Spleen (tissue), 7 donors: ENCODE data around the gene AMZ2.
"Not testable (repeated sequence)": the region's sequence is repeated elsewhere in the genome, so short reads cannot be mapped to it uniquely, and the experiment has no call there.

Experiments
- POLR2A ChIP-seq, 3 donors: fragments of 450-650 bp; IDR thresholded peaks; one replicate each; pipeline ENCODE4 v1.5.1; 2017; ENCODE audit warnings: antibody characterized with exemption in 3 of 3, mild to moderate bottlenecking in 1 of 3
- TF ChIP-seq, protein P1 (sequence below), 11 experiments: fragments of 200-600 bp in 7 of 11; fragments of 450-650 bp in 4 of 11; sonication (generic) in 4 of 11; IDR thresholded peaks in 8 of 11; conservative IDR thresholded peaks in 3 of 11; 1 replicate in 7 of 11; 2 replicates in 4 of 11; pipeline versions ENCODE4 v1.4.0 to v1.8.0; 2016 to 2021; ENCODE audit warnings: antibody characterized with exemption in 11 of 11, inconsistent platforms in 4 of 11, mild to moderate bottlenecking in 1 of 11
- donor health status: DM: no; HTN: no; CAD: no; lungs with moderate emphysema.
- donor health status: DM: no; HTN: no; CAD: no.
- donor health status: DM: no; HTN: no; CAD: no.

DNA sequence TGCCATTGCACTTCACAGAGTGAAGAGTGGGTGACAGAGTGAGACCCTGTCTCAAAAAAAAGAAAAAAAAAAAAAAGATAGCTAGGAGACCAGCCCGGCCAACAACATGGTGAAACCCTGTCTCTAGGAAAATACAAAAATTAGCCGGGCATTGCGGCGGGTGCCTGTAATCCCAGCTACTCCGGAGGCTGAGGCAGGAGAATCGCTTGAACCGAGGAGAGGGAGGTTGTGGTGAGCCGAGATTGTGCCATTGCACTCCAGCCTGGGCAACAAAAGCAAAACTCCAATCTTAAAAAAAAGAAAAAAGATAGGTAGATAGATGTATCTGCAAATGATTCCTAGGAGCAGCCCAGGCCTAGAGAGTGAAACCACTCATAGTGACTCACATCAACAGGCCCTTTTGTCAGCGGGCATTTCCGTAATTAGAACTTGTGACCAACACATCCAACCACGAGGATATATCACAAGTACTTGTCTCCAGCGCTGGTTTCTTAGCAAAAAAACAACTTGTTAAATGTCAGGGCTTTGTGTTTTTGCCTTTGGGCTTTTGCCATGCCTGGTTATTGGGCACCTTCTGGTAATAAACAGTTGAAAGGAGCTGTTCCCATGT lies 13.0 kb upstream of the AMZ2 start:
- TF ChIP-seq, protein P1, sequence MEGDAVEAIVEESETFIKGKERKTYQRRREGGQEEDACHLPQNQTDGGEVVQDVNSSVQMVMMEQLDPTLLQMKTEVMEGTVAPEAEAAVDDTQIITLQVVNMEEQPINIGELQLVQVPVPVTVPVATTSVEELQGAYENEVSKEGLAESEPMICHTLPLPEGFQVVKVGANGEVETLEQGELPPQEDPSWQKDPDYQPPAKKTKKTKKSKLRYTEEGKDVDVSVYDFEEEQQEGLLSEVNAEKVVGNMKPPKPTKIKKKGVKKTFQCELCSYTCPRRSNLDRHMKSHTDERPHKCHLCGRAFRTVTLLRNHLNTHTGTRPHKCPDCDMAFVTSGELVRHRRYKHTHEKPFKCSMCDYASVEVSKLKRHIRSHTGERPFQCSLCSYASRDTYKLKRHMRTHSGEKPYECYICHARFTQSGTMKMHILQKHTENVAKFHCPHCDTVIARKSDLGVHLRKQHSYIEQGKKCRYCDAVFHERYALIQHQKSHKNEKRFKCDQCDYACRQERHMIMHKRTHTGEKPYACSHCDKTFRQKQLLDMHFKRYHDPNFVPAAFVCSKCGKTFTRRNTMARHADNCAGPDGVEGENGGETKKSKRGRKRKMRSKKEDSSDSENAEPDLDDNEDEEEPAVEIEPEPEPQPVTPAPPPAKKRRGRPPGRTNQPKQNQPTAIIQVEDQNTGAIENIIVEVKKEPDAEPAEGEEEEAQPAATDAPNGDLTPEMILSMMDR (IDR thresholded peaks at IDR 0.05 in 8 of 11, conservative IDR thresholded peaks at IDR 0.05 in 3 of 11) = not testable (repeated sequence)
- not testable (repeated sequence) for TF ChIP-seq POLR2A (IDR thresholded peaks at IDR 0.05)
